T-helper 17 cell (primary cell): ENCODE results near the gene FKTN. TPM values are rescaled to one million over a fixed set of nuclear protein-coding genes. Genes with fewer than 3 reads are reported as not detected.

ENCODE experiments used
- ATAC-seq: fragments of 150-1000 bp; cut with Tn5 transposase; 2 replicates; pipeline ENCODE4 v1.10.0; 2021; ENCODE audit warnings: mild to moderate bottlenecking, moderate library complexity
- DNase-seq, 3 donors: peaks; one replicate each; pipeline versions ENCODE4 v3.0.0 to v3.0.0-alpha.2; 2020 to 2021
- H3K9me3 ChIP-seq: one replicate; pipeline ENCODE4 v1.7.0; 2013; ENCODE audit warnings: low read length, mild to moderate bottlenecking; ENCODE audit not compliant: control insufficient read depth, poor library complexity, severe bottlenecking
- H3K27ac Mint-ChIP-seq: one replicate; pipeline ENCODE4 v1.8.0; 2022; ENCODE audit warnings: mild to moderate bottlenecking, moderate library complexity, mixed read lengths
- H3K27me3 Mint-ChIP-seq: one replicate; pipeline ENCODE4 v1.8.0; 2022; ENCODE audit warnings: mixed read lengths
- H3K36me3 Mint-ChIP-seq: one replicate; pipeline ENCODE4 v1.8.0; 2022; ENCODE audit warnings: low read depth, mixed read lengths
- H3K4me1 Mint-ChIP-seq: one replicate; pipeline ENCODE4 v1.8.0; 2022; ENCODE audit warnings: mild to moderate bottlenecking, mixed read lengths
- H3K4me3 Mint-ChIP-seq: one replicate; pipeline ENCODE4 v1.8.0; 2022; ENCODE audit warnings: mild to moderate bottlenecking, moderate library complexity, mixed read lengths
- total RNA-seq, 4 donors: library from RNA in 2 of 4; stranded (reverse) in 2 of 4; gene quantifications; one replicate each; pipeline ENCODE4 v1.2.3 and lab custom pipeline; 2022 to 2026

Gene FKTN
- total RNA-seq, 2 donors from 2014 or later: 9.2 to 9.3 TPM

DNA sequence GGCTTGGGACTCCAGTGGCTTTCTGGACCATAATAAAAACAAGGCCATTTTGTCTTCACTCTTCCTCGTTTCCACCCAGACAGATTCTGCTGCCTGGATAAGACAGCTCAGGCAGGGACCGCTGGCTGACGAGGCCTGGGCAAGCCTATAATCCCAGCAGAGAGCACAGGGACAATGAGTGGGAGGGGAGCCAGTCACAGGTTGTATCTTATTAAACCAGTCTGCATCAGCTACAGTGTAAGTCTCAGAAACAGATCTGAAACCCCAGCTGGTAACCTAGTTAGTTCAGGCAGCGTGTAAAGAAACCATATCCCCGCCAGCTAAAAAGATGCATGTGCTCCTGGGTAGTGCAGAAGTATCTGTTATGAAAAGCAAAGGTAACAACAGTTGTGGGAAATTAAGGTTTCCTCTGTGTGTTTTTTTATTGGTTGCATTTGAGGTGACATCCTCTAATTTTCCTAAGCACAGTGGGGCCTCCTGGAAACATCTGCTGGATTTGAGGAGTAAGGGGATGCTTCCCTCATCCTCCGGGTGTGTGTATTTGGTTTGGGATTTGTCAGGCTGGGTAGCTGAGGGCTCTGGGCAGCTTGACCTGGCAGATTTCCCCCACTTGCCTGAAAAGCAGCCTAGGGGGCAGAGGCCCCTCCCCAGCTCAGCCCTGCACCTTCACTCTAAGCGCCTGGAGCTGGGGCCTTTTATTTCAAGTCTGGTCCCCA, 89.1 kb downstream of the FKTN start:
- peaks cover 3% of the 10 kb centered on the region for H3K36me3 Mint-ChIP-seq
- no peaks in the 10 kb centered on the region for H3K4me1 Mint-ChIP-seq
- no peak overlapping the region for H3K27ac Mint-ChIP-seq
- ATAC-seq (no peak), DNase-seq (no peak)
- no peaks in the 10 kb centered on the region for H3K9me3 ChIP-seq
- no peak overlapping the region for H3K4me3 Mint-ChIP-seq
- H3K27me3 Mint-ChIP-seq: no peaks in the 10 kb centered on the region

DNA sequence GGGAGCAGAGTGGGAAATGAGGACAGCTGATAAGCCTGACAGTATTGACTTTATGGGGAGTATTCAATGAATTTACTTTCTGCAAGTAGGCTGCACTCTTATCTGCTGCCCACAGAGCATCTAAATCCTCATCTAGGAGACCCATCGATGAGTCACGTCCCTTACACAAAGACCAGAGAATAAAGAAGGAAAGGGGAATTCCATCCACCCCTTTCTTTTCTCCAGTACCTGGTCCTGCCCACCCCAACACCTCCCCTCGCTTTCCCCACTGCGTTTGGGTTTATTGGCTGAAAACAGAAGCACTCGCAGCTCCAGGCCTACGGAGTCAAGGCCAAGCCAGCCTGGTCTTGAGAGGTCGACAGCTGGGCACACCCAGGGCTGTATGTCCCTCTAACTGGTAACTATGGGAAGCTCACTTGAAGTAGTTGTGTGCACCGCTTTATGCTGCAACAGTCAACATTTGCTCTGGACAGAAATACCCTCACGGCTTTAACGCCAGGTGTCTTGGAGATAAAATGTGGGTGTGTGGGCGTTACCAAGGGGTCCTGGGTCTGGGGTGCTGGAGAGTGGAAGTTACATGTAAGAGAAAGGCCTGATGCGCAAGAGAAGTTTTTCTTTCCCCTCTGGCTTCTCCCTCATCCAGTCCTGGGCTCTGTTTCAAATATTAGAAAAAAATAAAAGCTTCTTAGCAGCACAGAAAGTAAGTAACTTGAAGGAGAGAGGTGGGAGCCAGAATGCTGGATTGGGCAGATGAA, 89.8 kb downstream of the FKTN start:
- peaks cover 3% of the 10 kb centered on the region for H3K36me3 Mint-ChIP-seq
- no peaks in the 10 kb centered on the region for H3K27me3 Mint-ChIP-seq
- H3K27ac Mint-ChIP-seq: no peak overlapping the region
- H3K4me3 Mint-ChIP-seq: no peak overlapping the region
- H3K4me1 Mint-ChIP-seq: no peaks in the 10 kb centered on the region
- no peaks in the 10 kb centered on the region for H3K9me3 ChIP-seq
- ATAC-seq (no peak), DNase-seq (no peak)

GRCh38 chr9:105651806-105652205, 93.9 kb downstream of the FKTN start:
- H3K27me3 Mint-ChIP-seq: peaks cover 18% of the 10 kb centered on the region
- H3K27ac Mint-ChIP-seq: no peak overlapping the region
- H3K36me3 Mint-ChIP-seq: peaks cover 4% of the 10 kb centered on the region
- H3K4me1 Mint-ChIP-seq: peaks cover 12% of the 10 kb centered on the region
- ATAC-seq: no peak
- no peak overlapping the region for H3K4me3 Mint-ChIP-seq
- no peak for DNase-seq
- no peaks in the 10 kb centered on the region for H3K9me3 ChIP-seq

DNA sequence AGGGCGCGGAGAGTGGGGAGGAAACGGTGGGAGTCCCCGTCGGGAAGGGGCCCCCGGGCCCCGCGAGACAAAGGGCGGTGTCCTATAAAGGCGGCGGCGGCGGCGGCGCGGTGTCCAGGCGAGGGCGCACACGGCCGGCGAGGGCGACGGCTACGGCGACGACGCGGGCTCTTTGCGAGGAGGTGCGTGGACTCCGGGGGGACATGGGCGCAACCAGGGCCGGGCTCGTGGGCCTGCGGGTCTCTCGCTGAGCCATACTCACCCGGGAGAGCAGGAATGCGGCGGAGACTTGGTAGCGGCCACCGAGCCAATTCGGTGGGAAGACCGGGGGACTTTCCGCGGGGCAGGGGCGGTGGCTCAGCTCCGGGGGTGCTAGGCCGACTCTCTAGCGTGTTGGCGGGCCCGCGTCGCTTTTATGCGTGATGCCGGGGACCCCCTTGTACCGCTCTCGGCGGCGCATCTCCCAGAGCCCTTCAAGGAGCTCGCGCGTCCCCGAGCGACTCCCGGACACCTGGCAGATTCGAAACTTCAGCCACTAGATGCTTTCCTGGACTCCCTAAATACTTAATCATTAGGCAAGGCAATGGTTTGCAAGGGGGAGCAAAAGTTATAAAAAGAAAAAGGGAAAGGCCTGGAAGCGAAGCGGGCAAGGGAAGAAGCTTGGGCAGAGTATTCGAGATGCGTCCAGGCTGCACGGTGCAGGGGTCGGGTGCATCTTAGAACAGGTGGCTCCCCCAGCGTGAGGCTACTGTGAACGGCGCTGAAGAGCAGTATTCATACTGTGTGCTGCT, 98.4 kb downstream of the FKTN start:
- Mint-ChIP-seq H3K4me3 (peak overlapping the region; percentile 81), H3K36me3 (peaks cover 7% of the 10 kb centered on the region), H3K27me3 (peaks cover 42% of the 10 kb centered on the region), H3K27ac (no peak overlapping the region), H3K4me1 (peaks cover 15% of the 10 kb centered on the region)
- peak; percentile 63 for ATAC-seq
- no peaks in the 10 kb centered on the region for H3K9me3 ChIP-seq
- no peak for DNase-seq

- H3K27ac Mint-ChIP-seq: no peak overlapping the region
- H3K27me3 Mint-ChIP-seq: peaks cover 46% of the 10 kb centered on the region
- H3K4me3 Mint-ChIP-seq: no peak overlapping the region
- peaks cover 7% of the 10 kb centered on the region for H3K36me3 Mint-ChIP-seq
- no peaks in the 10 kb centered on the region for H3K9me3 ChIP-seq
- DNase-seq (no peak), ATAC-seq (no peak)
- H3K4me1 Mint-ChIP-seq: peaks cover 15% of the 10 kb centered on the region
Measured at GRCh38 chr9:105658351-105658750, 100.4 kb downstream of the FKTN start.

- H3K36me3 Mint-ChIP-seq: peaks cover 3% of the 10 kb centered on the region
- H3K27ac Mint-ChIP-seq: no peak overlapping the region
- H3K27me3 Mint-ChIP-seq: peaks cover 34% of the 10 kb centered on the region
- no peaks in the 10 kb centered on the region for H3K9me3 ChIP-seq
- no peak overlapping the region for H3K4me3 Mint-ChIP-seq
- ATAC-seq: no peak
- no peak for DNase-seq
- peaks cover 8% of the 10 kb centered on the region for H3K4me1 Mint-ChIP-seq
Measured at GRCh38 chr9:105661011-105661410, 103.1 kb downstream of the FKTN start.

DNA sequence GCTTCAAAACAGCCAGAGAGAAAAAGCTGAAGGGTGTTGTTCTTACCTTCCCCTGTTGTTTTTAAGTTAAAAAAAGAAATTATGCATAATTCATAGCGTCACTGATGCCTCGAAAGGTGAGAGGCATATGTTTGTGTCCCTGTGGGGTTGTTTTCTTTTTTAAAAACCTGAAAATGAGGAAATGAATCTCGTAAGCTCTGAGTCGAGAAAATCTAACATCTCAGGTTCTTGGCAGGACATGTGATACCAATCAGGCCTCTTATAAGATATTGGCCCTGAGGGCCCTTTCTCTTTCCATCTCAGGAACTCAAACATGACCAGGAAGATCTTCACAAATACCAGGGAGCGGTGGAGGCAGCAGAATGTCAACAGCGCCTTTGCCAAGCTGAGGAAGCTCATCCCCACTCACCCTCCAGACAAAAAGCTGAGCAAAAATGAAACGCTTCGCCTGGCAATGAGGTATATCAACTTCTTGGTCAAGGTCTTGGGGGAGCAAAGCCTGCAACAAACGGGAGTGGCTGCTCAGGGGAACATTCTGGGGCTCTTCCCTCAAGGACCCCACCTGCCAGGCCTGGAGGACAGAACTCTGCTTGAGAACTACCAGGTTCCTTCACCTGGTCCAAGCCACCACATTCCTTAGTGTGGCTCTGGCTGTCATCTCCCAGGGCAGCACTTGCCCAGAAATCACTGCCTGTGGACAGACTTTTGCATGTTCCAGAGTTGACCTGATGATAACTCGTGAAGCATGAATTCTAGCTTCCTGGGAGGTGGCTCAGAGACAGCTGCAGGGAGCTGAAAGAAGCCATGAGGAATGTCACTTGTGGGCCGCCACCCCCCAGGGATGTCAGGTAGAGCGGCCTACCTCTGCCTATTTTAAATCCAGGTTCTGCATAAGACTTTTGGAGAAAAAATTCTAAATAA, 104.5 kb downstream of the FKTN start, which contains the start of gene TAL2:
TAL2 (plus strand) TSS at position 274 of the 921 bp plus-strand sequence; CDS start at position 314, 40 bp downstream.
- Mint-ChIP-seq H3K27me3 (peaks cover 22% of the 10 kb centered on the region), H3K4me1 (no peaks in the 10 kb centered on the region), H3K4me3 (no peak within 1 kb of the TSS), H3K27ac (no peak within 1 kb of the TSS), H3K36me3 (peaks cover 3% of the 10 kb centered on the region)
- DNase-seq (no peak), ATAC-seq (peak; percentile 51)
- no peaks in the 10 kb centered on the region for H3K9me3 ChIP-seq

- ATAC-seq (no peak), DNase-seq (no peak)
- no peak overlapping the region for H3K27ac Mint-ChIP-seq
- no peaks in the 10 kb centered on the region for H3K4me1 Mint-ChIP-seq
- no peaks in the 10 kb centered on the region for H3K36me3 Mint-ChIP-seq
- peaks cover 11% of the 10 kb centered on the region for H3K27me3 Mint-ChIP-seq
- H3K9me3 ChIP-seq: no peaks in the 10 kb centered on the region
- H3K4me3 Mint-ChIP-seq: no peak overlapping the region
Measured at GRCh38 chr9:105663914-105664313, 106.0 kb downstream of the FKTN start.

- H3K9me3 ChIP-seq: no peaks in the 10 kb centered on the region
- H3K36me3 Mint-ChIP-seq: no peaks in the 10 kb centered on the region
- peaks cover 4% of the 10 kb centered on the region for H3K4me1 Mint-ChIP-seq
- H3K27ac Mint-ChIP-seq: no peak overlapping the region
- peaks cover 14% of the 10 kb centered on the region for H3K27me3 Mint-ChIP-seq
- H3K4me3 Mint-ChIP-seq: no peak overlapping the region
- ATAC-seq (no peak), DNase-seq (no peak)
Measured at GRCh38 chr9:105667867-105668266, 109.9 kb downstream of the FKTN start.

DNA sequence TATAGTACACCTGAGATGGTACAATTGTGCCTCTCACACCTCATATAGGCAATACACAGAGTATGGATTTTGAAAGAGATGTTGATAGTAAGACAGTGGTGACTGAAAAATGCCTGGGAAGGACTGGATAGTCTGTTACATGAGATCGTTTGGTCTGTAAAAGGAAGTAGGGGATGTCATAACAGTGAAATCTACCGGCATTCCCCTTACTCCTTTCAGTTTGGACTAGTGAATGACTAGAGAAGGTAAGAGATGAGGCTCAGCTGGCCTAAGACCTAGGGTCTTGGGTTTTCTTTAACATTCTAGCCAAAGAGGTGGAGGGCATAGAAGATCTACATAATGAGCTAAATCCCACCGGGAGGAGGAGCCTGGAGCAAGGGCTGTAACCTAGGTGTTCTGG, 112.4 kb downstream of the FKTN start:
- H3K4me1 Mint-ChIP-seq: peaks cover 4% of the 10 kb centered on the region
- no peak overlapping the region for H3K4me3 Mint-ChIP-seq
- no peaks in the 10 kb centered on the region for H3K36me3 Mint-ChIP-seq
- ATAC-seq (no peak), DNase-seq (no peak)
- no peaks in the 10 kb centered on the region for H3K9me3 ChIP-seq
- no peak overlapping the region for H3K27ac Mint-ChIP-seq
- H3K27me3 Mint-ChIP-seq: peaks cover 14% of the 10 kb centered on the region

DNA sequence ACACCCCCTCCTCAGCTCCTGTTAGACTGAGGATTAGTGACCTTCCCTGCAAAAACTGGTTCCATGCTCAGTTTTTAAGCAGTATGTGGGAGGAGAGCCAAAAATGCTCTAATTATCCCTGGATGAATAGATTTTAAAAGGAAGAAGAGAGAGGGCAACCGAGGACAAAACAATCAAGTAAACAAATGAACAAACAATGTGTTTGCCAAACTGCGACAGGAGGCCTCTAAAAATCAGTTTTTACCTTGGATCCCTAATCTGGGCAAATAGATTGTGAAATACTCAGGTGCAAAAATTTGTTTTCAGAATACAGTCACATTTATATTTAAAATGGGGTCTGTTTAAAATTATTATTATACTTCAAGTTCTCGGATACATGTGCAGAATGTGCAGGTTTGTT, 112.8 kb downstream of the FKTN start:
- no peak for ATAC-seq
- peaks cover 14% of the 10 kb centered on the region for H3K27me3 Mint-ChIP-seq
- H3K4me1 Mint-ChIP-seq: peaks cover 4% of the 10 kb centered on the region
- no peak overlapping the region for H3K27ac Mint-ChIP-seq
- no peak overlapping the region for H3K4me3 Mint-ChIP-seq
- H3K9me3 ChIP-seq: no peaks in the 10 kb centered on the region
- DNase-seq: no peak
- H3K36me3 Mint-ChIP-seq: no peaks in the 10 kb centered on the region

GRCh38 chr9:105672711-105673234, 114.8 kb downstream of the FKTN start:
- Mint-ChIP-seq H3K27me3 (peaks cover 14% of the 10 kb centered on the region), H3K4me3 (no peak overlapping the region), H3K27ac (no peak overlapping the region), H3K4me1 (peaks cover 4% of the 10 kb centered on the region), H3K36me3 (no peaks in the 10 kb centered on the region)
- H3K9me3 ChIP-seq: no peaks in the 10 kb centered on the region
- no peak for ATAC-seq
- DNase-seq: no peak
